ENCODE measurements around the gene HMCN2. TPM values are rescaled to one million over a fixed set of nuclear protein-coding genes. Genes with fewer than 3 reads are reported as not detected.

HMCN2 gene
- total and polyA plus RNA-seq, 2 experiments from 2014 or later: not detected

GRCh38 chr9:130437011-130437789 lies 171.6 kb downstream of the HMCN2 start:
- Histone ChIP-seq H3K4me2 (ENCODE audit: unreplicated experiment) (no peak overlapping the region), H3K27ac (no peak overlapping the region), H3K9me2 (ENCODE audit: insufficient read depth) (no peaks in the 10 kb centered on the region), H3K4me3 (no peak overlapping the region), H3K36me3 (ENCODE audit: low read depth) (no peaks in the 10 kb centered on the region), H3F3A (ENCODE audit: insufficient read depth) (no peaks in the 10 kb centered on the region), H3K4me1 (ENCODE audit: insufficient read depth) (no peaks in the 10 kb centered on the region), H3K9ac (no peak overlapping the region), H4K20me1 (ENCODE audit: insufficient read depth) (no peaks in the 10 kb centered on the region), H2AFZ (no peak overlapping the region), H3K9me3 (ENCODE audit: low read depth) (peaks cover 5% of the 10 kb centered on the region), H3K27me3 (replicated peaks; ENCODE audit: insufficient read depth) (no peaks in the 10 kb centered on the region), H3K79me2 (ENCODE audit: insufficient read depth) (no peaks in the 10 kb centered on the region)
- no peak for TF ChIP-seq EZH2 (IDR thresholded peaks at IDR 0.05; ENCODE audit: insufficient read depth, poor library complexity, severe bottlenecking)
- TF ChIP-seq EZH2phosphoT487 (IDR thresholded peaks at IDR 0.05; ENCODE audit: insufficient read depth, low read depth): no peak
- WGBS, 2 experiments (ENCODE audit: low coverage in 1 of 2, low lambda C conversion rate in 2 of 2, missing lambda C conversion rate in 2 of 2): 80 to 84% methylated on average over 15 of the region's 15 CpGs
- no peak for DNase-seq
- in situ Hi-C loops (cut with MboI): no loop called here

- Histone ChIP-seq H3K27me3 (replicated peaks; ENCODE audit: insufficient read depth) (no peaks in the 10 kb centered on the region), H3K4me1 (ENCODE audit: insufficient read depth) (no peaks in the 10 kb centered on the region), H3K9me2 (ENCODE audit: insufficient read depth) (no peaks in the 10 kb centered on the region), H3K36me3 (ENCODE audit: low read depth) (no peaks in the 10 kb centered on the region), H3K4me3 (no peak overlapping the region), H3F3A (ENCODE audit: insufficient read depth) (no peaks in the 10 kb centered on the region), H4K20me1 (ENCODE audit: insufficient read depth) (no peaks in the 10 kb centered on the region), H3K79me2 (ENCODE audit: insufficient read depth) (no peaks in the 10 kb centered on the region), H3K9me3 (ENCODE audit: low read depth) (peaks cover 5% of the 10 kb centered on the region), H3K4me2 (ENCODE audit: unreplicated experiment) (no peak overlapping the region), H3K27ac (no peak overlapping the region), H2AFZ (no peak overlapping the region), H3K9ac (no peak overlapping the region)
- in situ Hi-C loops (cut with MboI): no loop called here
- DNase-seq: no peak
- no peak for TF ChIP-seq EZH2 (IDR thresholded peaks at IDR 0.05; ENCODE audit: insufficient read depth, poor library complexity, severe bottlenecking)
- no peak for TF ChIP-seq EZH2phosphoT487 (IDR thresholded peaks at IDR 0.05; ENCODE audit: insufficient read depth, low read depth)
- WGBS, 2 experiments (ENCODE audit: low coverage in 1 of 2, low lambda C conversion rate in 2 of 2, missing lambda C conversion rate in 2 of 2): 69 to 70% methylated on average over 6 of the region's 6 CpGs
Measured at GRCh38 chr9:130438382-130438981, 172.9 kb downstream of the HMCN2 start.

- in situ Hi-C loops (cut with MboI): no loop called here
- no peaks in the 10 kb centered on the region for H3K79me2 ChIP-seq (ENCODE audit: insufficient read depth)
- H3K36me3 ChIP-seq (ENCODE audit: low read depth): no peaks in the 10 kb centered on the region
- no peak overlapping the region for H3K9ac ChIP-seq
- H2AFZ ChIP-seq: no peak overlapping the region
- peaks cover 5% of the 10 kb centered on the region for H3K9me3 ChIP-seq (ENCODE audit: low read depth)
- WGBS, 2 experiments (ENCODE audit: low coverage in 1 of 2, low lambda C conversion rate in 2 of 2, missing lambda C conversion rate in 2 of 2): 83 to 92% methylated on average over 1 of the region's 1 CpG
- no peak overlapping the region for H3K4me2 ChIP-seq (ENCODE audit: unreplicated experiment)
- no peak for TF ChIP-seq EZH2 (IDR thresholded peaks at IDR 0.05; ENCODE audit: insufficient read depth, poor library complexity, severe bottlenecking)
- TF ChIP-seq EZH2phosphoT487 (IDR thresholded peaks at IDR 0.05; ENCODE audit: insufficient read depth, low read depth): no peak
- no peak overlapping the region for H3K27ac ChIP-seq
- peaks cover 4% of the 10 kb centered on the region for H3K4me1 ChIP-seq (ENCODE audit: insufficient read depth)
- H3K9me2 ChIP-seq (ENCODE audit: insufficient read depth): no peaks in the 10 kb centered on the region
- no peaks in the 10 kb centered on the region for H4K20me1 ChIP-seq (ENCODE audit: insufficient read depth)
- H3F3A ChIP-seq (ENCODE audit: insufficient read depth): peaks cover 5% of the 10 kb centered on the region; the same call in 1 of the 2 replicates
- DNase-seq: no peak
- no peaks in the 10 kb centered on the region for H3K27me3 ChIP-seq (replicated peaks; ENCODE audit: insufficient read depth)
- no peak overlapping the region for H3K4me3 ChIP-seq
Measured at GRCh38 chr9:130441031-130441430, 175.5 kb downstream of the HMCN2 start.

GRCh38 chr9:130442746-130443455 lies 177.3 kb downstream of the HMCN2 start:
- Histone ChIP-seq H3K27me3 (replicated peaks; ENCODE audit: insufficient read depth) (no peaks in the 10 kb centered on the region), H3K9me2 (ENCODE audit: insufficient read depth) (no peaks in the 10 kb centered on the region), H3K79me2 (ENCODE audit: insufficient read depth) (peaks cover 8% of the 10 kb centered on the region), H3K9me3 (ENCODE audit: low read depth) (peaks cover 5% of the 10 kb centered on the region), H3K4me2 (ENCODE audit: unreplicated experiment) (no peak overlapping the region), H3K4me1 (ENCODE audit: insufficient read depth) (peaks cover 21% of the 10 kb centered on the region), H3K27ac (no peak overlapping the region), H3K9ac (no peak overlapping the region), H3F3A (ENCODE audit: insufficient read depth) (peaks cover 14% of the 10 kb centered on the region), H2AFZ (no peak overlapping the region), H4K20me1 (ENCODE audit: insufficient read depth) (no peaks in the 10 kb centered on the region), H3K4me3 (no peak overlapping the region), H3K36me3 (ENCODE audit: low read depth) (no peaks in the 10 kb centered on the region)
- TF ChIP-seq EZH2phosphoT487 (IDR thresholded peaks at IDR 0.05; ENCODE audit: insufficient read depth, low read depth) (no peak), EZH2 (IDR thresholded peaks at IDR 0.05; ENCODE audit: insufficient read depth, poor library complexity, severe bottlenecking) (no peak)
- DNase-seq: no peak
- in situ Hi-C loops (cut with MboI): no loop called here
- 84 to 88% methylated on average over 8 to 9 of the region's 9 CpGs for WGBS, 2 experiments (ENCODE audit: low coverage in 1 of 2, low lambda C conversion rate in 2 of 2, missing lambda C conversion rate in 2 of 2)

Measured in GM23248 (cell line).